Measurements from ENCODE around the gene PASK.

DNA sequence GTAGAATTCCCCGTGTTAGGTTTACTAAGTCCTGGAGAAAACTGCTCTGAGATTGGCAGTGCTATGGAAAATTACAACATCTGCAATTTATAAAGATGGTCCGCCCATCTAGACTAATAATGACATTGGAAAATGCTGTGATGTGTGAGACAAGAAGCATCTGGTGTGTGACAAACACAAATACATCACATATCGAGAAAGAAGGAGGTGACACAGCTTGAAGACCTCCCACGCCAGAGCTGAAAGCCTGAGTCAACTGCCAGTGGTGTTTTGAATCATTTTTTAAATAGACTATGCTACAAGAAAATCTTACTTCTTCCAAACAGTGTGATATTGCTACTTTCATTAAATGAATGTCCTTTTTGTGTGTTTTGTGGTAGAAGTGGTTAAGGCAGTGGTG is 30.6 kb upstream of the PASK start:
- TF ChIP-seq, protein P1, sequence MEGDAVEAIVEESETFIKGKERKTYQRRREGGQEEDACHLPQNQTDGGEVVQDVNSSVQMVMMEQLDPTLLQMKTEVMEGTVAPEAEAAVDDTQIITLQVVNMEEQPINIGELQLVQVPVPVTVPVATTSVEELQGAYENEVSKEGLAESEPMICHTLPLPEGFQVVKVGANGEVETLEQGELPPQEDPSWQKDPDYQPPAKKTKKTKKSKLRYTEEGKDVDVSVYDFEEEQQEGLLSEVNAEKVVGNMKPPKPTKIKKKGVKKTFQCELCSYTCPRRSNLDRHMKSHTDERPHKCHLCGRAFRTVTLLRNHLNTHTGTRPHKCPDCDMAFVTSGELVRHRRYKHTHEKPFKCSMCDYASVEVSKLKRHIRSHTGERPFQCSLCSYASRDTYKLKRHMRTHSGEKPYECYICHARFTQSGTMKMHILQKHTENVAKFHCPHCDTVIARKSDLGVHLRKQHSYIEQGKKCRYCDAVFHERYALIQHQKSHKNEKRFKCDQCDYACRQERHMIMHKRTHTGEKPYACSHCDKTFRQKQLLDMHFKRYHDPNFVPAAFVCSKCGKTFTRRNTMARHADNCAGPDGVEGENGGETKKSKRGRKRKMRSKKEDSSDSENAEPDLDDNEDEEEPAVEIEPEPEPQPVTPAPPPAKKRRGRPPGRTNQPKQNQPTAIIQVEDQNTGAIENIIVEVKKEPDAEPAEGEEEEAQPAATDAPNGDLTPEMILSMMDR (IDR thresholded peaks at IDR 0.05): no peak
- no peak for TF ChIP-seq EZH2 (IDR thresholded peaks at IDR 0.05; ENCODE audit: borderline replicate concordance, insufficient read depth, low read depth, low read length, poor library complexity, severe bottlenecking)

All from B cell (primary cell).